Activated T-cell treated with anti-CD3 and anti-CD28 coated beads, Interleukin-2, amount 50 U/mL, for 1 hour (primary cell): ENCODE results near the gene PDE8A.

Experiments used
- DNase-seq: peaks from one replicate; pipeline ENCODE4 v3.0.0-alpha.2; 2020

PDE8A gene

DNA sequence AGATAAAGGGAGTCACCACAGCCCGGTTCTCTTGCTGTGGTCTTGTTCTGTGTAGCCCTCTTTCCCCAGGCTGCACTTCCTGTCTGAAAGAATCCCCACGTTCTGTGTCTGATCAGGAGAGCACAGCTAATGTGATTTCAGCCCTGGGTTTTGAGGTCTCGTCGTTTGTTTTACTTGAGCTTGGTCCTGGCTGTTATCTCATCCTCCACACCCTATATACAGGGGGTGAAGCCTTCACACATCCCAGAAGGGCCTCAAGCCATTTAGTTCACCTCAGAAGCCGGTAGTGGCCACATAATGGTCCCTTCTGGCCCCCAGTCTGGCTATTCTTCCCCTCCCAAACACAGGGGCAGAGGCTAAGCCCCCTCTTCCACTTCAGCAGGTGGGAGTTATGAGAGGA lies 115.6 kb downstream of the PDE8A start:
- DNase-seq: no peak

DNA sequence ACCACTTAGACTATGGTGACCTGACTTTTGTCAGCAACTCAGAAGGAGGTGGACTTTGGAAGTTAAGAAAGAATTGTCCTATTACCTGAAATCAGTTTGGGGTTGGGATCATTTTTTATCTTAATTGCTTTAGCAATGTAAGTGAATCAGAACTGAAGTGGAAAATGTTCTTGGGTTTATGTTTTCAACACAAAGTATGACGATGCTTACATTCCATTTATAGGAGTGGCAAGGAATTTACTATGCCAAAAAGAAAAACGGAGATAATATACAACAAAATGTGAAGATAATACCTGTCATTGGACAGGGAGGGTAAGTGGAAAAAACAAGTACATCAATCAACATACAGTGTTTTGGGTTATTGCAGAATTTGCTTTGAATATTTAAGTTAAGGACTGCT lies 116.1 kb downstream of the PDE8A start:
- DNase-seq: no peak

DNA sequence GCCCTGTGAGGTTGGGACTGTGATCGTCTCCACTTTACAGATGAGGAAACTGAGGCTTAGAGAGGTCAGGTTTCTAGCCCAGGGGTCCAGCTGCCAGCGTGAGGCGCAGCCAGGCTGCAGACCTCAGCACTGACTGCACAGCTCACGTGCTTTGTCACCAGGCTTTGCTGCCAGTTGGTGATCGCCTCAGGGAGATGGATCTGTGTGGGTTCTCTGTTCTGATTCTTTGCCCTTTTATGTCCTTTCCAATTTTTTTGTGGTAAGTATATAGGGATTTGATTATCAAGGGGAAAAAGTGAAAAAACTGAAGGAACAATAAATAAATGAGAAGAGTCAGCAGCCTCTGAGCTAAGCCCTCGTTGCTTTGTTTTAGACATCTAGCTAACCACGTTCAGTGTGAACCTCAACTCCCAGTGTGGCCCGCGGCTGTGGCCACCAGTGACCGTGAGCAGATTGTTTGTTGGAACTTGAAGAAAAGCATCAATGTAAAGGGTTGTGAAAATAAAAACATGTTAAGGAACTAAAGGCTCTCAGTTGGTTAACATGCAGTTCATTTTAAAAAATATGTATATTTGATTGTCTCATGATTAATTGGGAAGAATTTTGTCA lies 117.6 kb downstream of the PDE8A start:
- no peak for DNase-seq

DNA sequence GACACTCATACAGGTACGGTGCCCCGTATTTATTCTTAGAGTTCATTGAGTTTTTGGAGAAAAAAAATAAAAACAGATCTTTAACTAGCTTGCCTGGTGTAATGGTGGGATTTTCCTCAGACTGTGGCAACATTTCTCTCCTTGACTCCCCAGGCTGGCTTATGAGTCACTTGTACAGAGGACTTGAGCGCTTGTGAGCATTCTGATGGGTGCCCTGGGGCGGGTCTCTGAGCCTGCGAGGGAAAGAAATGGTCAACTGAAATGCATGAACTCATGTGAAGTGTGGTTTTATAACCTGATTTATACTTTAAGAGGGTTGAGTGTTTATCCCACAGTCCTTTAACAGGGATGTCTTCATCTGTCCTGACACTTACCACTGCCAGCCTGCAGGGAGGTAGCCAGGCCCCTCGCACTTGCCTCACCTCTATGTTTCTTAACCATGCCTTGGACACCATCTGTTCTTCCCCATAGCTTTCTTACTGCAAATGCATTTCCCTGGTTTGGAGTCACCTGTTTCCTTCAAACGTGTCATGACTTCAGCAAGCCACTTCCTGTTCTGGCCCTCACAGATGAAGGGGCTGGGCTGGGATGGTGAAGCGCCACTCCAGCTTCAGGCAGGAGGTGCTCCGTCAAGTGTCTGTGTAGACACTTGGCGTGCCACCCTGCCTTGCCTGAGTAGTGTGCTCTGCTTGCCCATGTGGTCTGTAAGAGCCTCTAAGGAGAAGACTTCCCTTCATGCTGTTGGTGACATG lies 118.7 kb downstream of the PDE8A start:
- DNase-seq: no peak

DNA sequence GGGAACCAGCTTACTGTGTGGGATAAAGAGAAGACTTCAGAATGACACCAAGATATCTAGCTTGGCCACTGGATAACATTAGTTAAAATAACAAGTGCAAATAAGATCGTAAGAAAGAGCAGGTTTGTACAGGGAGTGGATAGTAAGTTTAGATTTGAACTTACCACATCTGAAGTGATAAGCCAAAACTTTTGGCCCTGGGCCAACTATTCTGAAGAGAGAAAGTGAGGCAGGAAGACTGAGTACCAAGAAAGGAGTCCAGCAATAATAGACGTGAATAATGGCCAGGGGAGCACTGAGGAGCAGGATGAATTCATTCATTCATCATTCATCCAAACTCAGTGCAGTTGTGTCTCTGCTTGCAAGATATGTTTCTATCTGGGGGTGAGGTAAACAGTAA lies 122.9 kb downstream of the PDE8A start:
- no peak for DNase-seq

DNA sequence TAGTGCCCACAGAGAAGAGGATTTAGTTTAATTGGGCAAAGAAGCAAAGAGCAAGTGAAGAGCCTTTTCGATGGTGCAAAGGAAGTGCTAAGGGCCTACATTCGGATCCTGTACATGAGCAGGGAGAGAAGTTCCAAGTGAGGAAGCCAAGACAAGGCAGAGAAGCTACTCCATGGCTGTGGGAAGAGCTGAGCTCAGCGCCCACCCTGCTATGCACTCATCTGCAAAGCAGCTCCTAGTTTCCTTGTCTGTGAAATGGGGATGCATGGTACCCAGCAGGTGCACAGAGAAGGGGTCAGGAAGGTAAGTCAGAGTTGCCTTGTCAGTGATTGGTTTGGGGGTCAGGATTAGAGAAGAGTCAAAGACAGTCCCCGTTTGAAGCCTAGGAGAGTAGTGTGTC lies 126.5 kb downstream of the PDE8A start:
- no peak for DNase-seq

DNA sequence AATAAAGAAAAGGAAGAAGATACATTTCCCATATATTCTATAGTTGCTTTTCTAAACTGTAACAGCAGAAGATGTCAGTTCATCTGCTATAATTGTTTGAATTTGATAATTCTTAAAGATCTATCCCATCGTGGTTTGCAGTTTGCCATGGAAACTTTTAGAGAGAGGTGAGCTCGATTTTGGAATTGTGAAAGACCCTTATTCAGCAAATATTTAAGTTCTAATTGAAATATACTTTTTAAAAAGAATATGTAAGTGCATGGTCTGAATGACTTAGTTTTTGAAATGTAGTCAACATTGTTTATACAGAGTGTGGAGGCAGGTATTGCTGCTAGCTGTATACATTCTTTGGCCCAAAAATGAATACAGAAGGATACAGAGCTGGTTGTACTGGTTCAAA lies 127.7 kb downstream of the PDE8A start:
- DNase-seq: no peak

DNA sequence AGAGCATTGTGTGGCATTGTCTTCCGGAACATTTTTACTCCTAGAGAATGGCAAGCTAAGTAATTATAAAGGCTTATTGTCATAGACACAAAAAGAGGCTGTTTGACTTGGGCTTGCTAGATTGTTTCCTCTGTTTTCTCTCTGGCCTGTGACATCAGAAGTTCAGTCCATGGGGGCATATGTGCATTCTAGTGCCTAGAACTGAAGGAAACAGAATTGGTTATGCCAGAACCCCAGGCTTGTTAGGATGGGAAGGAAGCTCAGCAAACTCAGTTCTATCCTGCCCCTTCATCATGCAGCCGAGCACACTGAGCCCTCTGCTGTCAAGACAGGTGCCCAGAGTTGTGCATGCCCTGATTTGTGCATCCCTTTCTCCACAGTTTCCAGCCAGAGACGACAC lies 131.3 kb downstream of the PDE8A start:
- DNase-seq: no peak

DNA sequence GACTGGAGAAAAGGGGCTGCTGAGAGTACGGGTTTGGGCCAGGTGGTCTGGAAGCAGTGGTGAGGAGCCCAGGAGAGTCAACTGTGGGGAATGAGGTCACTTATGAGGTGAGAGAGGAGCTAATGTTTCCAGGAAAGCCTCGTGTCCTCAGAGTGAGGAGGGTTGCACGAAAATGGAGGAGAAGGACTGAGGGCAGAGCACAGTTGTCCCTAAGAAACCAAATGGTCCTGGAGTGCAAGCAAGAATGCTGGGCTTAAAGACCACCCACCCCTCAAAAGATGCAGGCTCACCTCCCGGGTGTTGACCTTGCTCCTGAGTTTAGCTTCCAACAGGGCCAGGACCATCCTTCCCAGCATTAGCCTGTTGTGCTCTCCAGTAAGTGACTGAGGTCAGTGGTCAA lies 133.2 kb downstream of the PDE8A start:
- no peak for DNase-seq

DNA sequence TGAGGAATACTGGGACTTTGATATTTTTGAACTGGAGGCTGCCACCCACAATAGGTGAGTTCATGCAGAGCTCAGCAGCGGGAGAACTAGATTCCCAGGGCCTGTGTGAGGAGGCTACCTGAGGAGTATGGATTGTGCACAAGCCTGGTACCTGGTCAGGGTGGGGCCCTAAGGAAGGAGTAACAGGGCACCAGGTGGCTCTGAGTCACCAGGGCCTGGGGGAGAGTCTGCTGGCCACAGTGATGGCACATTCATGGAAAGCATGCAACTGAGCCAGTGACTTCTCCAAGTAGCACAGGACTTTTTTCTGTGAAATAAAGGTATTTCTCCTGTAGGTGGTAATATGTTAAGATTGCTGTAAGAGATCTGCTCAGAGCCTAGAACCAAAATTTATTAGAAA lies 134.4 kb downstream of the PDE8A start:
- DNase-seq: no peak

DNA sequence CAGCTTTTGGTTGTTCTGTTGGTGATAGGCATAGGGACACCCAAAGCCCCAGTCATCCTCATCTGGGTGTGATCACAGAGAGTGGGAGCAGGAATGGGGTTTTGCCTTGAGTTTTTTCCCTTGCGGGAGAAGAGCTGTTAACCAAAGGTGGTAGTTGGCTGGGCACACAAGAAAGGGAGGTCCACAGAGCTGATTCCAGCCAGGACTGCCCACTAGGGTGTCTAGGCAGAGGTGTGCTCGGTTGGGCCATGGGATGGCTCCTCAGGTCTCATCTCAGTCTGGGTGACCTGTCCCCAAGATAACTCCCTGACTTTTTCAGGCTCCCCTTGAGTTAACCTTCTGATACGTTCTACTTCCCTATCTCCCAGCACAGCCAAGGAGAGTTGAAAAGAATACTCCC lies 134.8 kb downstream of the PDE8A start:
- DNase-seq: no peak

DNA sequence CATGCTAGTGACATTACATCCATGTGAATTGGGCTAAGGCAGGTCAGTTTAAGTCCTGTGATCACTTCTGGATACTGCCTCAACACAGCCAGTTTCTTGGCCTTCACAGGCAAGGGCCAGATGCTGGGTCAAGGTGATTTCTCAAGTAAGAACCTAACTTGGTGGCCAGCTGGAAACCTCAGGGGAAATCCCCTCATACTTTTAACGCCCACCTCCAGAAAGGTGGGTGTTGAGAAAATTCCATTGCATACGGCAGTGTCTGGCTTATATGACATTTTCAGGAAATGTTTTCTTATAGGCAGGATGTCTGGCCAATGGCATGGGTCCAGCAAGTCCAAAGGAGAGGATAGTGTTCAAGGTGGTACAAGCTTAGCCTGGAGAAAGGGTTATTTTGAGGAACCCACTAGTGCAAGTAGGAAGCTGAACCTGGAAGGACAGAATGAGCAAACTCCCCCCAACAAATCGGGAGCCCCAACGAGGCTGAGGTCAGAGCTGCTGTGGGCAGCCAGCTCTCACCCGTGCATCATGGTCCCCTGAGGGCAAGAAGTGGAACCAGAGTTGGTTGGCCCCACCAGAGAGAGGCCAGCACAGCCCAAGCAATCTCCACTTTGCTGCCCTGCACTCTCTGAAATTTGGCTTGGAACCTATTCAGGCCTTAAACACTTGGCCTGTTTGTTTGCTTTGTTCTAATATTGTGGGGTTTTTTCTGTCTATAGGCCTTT lies 135.4 kb downstream of the PDE8A start:
- no peak for DNase-seq

DNA sequence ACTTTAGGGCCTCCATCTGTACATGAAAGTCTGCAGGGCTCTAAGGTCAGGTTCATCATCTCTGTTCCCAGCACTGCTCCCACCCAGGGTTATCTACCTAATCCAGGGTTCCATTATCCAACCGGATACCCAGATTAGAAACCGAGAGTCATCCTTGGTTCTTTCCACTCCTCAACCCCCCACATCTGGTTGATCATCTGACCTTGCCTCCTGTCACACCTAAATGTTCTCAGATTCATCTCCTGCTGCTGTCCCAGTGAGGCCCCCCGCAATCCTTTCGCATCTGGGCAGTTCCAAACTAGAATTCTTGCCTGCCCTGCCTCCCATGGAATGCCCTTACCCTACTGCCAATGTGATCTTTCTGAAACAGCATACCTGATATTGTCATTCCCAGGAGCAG lies 136.5 kb downstream of the PDE8A start:
- no peak for DNase-seq

DNA sequence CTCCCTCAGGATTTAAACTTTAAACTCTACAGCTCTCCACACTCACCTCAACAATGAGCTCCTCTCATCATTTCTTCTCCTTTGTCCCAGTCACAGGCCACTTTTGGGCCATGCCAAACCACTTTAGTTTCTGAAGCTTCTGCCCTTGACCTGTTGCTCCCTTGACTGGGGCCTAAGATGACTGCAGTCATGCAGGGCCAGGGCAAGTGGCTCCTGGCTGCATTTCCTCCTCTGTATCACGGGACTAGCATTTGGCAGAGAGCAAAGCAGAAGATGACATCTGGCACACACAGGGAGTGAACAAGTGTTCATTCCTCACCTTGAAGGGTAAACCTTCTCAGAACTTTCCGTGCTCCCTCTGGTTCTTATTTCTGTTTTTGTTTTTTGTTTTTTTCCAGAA lies 136.9 kb downstream of the PDE8A start:
- DNase-seq: no peak

DNA sequence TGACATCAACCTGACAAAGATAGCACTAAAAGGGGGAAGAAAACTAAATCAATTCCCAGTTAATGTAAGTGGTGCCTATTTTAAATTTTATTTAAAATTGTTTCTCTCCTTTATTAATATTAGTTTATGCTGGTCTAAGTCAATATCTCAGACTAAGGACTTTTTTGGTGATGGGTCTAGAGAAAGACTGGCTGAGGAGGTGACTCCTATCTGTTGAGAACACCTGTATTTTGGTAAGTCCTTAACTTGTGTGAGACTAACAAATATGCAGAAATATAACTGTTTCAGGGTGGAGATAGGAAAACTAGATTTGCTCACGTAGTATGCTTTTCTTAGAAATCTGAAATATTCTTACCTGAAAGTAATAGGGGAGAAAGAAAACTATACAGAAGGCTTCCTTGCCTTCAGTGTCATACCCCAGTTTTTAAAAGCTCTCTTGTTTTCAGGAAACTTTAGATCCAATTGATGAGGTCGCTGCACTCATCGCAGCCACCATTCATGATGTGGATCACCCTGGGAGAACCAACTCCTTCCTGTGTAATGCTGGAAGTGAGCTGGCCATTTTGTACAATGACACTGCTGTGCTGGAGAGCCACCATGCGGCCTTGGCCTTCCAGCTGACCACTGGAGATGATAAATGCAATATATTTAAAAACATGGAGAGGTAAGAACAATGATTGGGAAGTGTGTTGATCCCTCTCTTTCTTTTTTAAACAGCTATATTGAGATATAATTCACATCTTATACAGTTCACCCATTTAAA lies 138.9 kb downstream of the PDE8A start:
- no peak for DNase-seq

DNA sequence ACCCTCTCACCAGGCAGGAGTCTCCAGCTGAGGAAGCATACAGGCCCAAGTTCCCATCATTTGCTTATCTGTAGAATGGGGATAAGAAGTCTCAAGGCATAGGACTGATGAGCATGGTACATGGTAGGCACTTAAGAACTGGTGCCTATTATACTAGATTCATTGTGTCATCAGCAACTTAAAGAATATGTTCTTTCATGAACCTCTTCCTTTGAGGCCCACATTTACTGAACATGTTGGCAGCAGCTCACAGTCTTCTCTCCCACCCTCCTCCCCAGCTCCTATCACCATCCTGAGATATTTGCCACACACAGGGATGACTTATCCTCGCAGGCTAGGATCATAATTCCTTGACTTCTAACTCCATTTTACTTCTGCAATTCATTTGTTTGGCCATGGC lies 142.5 kb downstream of the PDE8A start:
- DNase-seq: no peak

DNA sequence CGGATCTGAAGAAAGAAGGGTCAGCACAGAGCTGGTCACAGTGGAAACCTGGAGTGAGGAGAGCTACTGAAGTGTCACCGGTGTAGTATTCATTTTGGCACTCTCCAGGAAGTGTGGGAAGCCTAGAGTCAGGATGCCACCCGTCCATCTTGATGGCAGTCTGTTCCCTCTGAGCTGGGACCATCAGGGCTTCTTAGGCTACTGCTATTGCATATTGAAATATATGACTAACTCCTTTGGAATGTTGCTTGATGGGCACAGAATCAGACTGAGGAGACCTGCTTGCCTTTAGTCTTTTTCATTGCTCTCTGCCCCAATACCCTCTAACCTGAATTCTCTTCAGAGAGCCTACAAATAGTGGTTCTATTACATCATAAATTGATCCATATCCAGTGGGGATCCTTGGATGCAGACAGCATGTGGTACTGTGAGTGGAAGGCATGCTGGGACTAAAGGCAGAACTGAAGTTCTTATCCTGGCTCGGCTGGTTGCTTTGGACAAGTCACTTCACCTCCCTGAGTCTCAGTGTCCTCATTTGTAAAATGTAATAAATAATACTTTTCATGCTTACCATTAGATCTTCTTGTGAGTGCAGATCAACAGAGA lies 143.5 kb downstream of the PDE8A start:
- no peak for DNase-seq

DNA sequence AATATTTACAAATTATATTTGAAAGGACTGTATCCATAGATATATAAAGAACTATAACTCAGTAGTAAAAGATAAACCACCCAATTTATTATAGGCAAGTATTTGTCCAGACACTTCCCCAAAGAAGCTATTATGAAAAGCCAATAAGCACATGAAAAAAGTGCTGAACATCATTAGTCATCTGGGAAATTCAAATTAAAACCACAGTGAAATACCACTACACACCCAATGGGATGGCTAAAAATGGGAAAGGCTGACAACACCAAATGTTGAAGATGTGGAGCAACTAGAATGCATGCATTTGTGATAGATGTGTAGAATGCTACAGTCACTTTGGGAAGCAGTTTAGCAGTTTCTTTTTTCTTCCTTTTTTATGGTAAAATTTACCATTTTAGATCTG lies 147.0 kb downstream of the PDE8A start:
- no peak for DNase-seq

DNA sequence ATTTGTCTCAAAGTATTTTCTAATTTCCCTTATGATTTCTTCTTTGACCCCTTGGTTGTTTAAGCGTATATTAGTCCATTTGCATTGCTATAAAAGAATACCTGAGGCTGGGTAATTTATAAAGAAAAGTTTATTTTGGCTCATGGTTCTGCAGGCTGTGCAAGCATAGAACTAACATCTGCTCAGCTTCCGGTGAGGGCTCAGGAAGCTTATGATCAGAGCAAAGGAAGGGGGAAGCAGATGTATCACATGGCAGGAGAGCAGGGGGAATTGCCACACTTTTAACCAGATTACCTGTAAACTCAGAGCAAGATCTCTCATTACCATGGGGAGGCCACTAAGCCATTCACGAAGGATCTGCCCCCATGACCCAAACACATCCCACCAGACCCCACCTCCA lies 148.2 kb downstream of the PDE8A start:
- no peak for DNase-seq

DNA sequence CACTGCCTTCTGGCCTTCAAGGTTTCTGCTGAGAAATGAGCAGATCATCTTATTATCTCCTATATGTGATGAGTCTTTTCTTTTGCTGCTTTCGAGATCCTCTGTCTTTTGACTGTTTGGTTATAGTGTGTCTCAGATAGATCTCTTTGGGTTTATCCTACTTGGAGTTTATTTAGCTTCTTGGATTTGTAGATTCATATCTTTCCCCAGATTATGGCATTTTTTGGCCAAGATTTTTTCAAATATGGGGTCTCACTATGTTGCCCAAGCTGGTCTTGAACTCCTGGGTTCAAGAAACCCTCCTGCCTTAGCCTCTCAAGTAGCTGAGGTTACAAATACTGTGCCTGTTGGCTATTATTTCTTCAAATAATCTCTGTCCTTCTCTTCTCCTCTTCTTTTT lies 150.3 kb downstream of the PDE8A start:
- DNase-seq: no peak

DNA sequence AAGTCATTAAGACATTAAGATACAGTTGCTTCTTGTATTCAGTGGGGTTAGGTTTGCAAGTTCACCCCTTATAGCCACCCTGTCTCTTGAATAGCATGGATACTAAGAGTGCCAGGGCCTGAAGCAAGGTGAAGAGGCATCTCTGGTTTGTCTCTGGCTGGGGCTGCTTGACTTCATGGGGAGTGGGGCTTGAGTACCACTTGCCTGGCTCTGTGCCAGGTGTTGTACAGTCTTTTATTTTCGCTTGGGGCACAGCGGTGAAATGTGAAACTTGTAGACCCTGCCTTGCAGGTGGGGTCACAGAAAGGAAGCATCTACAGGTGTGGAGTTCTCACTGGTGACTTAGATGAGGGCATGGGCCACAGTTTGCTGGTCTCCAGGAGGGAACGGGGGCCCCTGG lies 152.1 kb downstream of the PDE8A start:
- DNase-seq: no peak

DNA sequence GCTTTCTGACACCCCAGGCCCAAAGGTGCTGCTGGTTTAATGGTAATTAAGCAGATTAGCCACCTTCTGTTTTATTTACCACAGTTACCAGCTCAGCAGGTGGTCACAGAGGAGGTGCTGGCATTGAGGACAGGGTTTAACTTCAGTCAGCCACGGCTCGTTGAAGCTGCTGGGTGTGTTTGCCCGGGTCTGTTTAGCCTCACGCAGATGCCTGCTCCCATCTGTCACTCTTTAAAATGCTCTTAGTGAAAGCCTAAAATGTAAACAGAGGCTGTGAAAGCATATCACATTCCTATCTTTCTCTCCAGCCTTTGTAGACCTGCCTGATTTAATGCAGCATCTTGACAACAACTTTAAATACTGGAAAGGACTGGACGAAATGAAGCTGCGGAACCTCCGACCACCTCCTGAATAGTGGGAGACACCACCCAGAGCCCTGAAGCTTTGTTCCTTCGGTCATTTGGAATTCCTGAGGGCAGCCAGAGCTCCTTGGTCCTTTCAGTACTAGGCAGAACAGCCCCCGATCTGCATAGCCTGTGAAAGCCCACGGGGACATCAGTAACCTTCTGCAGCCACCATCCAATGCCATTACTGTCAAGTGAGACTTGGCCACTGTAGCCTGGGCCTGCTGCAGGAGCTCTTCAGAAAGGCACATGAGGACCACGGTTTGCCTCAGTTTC lies 156.0 kb downstream of the PDE8A start:
- DNase-seq: no peak

DNA sequence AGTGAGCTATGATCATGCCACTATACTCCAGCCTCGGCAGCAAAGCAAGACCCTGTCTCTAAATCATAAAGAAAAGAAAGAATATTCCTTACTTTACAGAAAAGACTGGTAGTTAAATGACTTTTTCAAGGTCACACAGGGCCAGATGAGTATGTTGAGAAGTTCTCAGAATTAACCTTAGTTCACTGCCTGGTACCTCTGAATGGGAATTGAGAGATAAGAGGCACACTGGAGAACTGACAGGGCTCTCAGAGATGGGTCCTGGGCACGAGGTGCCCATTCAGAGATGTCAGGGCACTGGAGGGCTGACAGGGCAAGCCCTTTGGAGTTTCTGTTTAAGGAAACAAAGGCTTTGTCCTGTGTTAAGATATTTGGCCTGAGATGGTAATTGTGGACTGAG lies 157.7 kb downstream of the PDE8A start:
- no peak for DNase-seq
